ENCODE results near the gene TFAM.

Gene TFAM

DNA sequence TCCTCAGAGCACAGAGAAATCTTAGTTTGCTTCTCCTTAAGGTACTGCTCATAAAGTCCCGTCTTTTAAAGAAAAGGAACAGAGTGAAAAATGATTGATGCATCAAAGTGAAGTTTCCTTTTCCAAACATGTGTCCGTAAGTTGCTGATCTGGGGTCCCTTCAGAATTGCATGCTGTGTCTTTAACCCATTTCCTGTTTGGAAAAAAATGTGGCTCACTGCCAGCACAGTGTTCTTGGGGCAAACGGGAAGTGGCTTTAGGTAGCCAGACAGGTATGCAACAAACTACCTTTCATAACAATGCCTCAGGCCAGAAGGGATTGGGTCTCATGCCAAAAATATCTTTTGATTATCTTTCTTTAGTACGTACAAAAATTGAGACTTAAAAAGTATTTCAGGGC, 50.9 kb downstream of the TFAM start:
- DNase-seq, result no peak

DNA sequence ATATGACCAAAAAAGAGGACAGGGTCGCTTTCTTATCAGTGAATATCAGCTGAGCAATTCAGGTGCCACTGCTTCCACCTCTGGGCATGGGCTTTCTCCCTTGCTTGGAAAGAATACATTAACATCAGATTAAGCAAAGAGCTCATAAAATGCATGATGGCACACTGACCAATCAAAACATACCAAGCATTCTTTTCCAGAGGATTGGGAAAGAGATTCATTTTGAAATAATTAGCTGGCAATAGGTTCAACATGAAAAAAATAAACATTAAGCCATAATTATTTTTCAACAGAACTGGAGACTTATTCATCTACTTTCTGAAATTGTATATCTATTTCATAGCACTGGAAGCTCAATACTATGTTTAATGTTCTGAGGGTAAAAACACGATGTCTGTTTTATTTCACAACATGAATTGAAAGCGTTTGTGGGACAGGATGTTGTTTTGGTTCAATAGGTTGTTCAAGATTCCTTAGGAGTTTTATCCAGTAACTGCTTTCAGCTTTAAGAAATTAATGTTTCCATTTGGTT, 53.2 kb downstream of the TFAM start:
- DNase-seq, result no peak

DNA sequence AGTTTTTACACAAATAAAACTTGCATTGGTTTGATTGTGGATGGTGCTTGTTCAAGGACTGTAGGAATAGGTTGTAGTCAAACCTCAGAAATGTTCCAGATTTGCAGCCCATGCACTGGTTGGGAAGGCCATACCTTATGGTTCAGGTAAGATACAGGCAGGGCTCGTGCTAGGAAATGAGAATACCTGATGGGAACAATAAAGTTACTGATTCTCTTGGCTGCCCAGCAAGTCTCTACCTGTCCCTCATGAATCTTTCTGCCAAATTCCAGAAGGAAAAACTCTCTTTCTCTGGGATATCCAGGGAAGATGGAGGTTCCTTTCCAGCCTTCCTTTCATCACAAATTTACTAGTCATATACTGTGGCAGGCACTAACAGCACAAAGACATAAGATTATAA, 53.8 kb downstream of the TFAM start:
- no peak for DNase-seq

DNA sequence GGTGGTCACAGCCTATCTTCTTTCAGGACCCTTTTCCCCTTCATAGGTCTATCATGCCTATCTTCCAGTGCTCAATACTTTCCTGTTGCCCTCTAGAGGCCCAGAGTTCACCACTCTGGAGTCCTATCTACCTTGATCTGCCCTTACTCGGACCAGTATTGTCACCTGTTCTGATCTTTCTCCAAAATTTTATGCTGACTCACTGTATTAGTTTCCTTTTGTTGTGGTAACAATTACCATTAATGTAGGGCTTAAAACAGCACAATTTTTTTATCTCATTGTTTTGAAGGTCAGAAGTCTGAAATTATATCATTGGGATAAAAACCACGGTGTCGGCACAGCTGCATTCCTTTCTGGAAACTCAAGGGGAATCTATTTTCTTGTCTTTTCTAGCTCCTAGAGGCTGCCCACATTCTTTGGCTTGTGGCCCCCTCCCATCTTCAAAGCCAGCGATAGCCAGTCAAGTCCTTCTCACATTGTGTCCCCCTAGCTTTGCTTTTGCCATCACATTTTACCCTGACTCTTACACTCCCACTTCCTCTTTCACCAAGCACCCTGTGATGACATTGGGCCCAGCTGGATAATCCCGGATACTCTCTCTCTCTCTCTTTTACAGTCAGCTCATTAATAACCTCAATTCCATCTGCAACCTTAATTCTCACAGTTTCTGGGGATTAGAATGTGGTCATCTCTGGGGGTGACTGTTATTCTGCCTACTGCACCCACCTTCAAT, 54.6 kb downstream of the TFAM start:
- no peak for DNase-seq

DNA sequence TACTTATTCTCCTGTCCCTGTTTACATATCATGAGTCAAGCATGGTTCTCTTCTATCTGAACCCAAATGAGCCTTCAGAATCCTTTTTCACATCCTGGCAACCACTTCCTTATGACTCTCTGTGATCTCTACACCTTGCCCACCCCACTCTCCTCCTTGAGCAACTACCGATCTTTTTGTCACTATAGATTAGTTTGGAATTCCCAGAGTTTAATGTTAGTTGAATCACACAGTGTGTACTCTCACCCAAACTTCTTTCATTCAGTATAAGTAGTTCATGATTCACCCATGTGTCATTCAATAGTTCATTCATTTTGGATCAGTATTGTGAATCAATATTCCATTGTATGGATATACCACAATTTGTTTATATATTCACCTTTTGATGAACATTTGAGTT, 55.3 kb downstream of the TFAM start:
- DNase-seq, result no peak

DNA sequence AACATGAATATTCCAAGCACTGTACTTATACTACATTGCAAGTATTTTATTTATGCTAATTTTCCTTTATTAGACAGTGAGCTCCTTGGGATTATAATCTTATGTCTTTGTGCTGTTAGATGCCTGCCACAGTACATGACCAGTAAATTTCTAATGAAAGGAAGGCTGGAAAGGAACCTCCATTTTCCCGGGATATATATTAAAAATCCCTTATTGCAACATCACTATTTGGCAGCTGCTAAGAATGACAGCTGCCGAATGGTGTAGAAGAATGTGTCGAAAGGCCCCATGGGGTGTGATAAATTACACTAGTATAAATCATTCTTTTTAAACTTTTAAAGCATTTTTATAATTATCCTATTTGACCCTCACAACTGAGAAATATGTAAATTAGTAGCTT, 59.1 kb downstream of the TFAM start:
- DNase-seq, result no peak

DNA sequence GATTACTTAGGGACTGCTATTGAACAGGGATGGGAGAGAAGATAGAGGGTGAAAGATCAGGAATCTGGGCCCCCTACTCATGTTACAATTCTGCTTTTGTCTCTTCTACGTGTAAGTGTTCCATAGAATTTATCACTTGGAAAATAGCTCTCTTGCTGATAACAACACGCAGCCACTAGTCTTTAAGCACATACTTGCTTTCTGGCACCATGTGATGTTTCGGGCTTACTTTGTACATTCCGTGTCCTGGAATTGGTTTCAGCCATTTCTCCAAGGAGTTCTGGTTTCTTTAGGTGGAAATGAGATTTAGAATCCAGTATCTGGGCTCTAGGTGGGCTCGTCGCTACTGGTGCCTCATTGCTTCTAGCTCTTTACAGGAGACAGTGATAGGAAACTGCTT, 59.7 kb downstream of the TFAM start:
- no peak for DNase-seq

DNA sequence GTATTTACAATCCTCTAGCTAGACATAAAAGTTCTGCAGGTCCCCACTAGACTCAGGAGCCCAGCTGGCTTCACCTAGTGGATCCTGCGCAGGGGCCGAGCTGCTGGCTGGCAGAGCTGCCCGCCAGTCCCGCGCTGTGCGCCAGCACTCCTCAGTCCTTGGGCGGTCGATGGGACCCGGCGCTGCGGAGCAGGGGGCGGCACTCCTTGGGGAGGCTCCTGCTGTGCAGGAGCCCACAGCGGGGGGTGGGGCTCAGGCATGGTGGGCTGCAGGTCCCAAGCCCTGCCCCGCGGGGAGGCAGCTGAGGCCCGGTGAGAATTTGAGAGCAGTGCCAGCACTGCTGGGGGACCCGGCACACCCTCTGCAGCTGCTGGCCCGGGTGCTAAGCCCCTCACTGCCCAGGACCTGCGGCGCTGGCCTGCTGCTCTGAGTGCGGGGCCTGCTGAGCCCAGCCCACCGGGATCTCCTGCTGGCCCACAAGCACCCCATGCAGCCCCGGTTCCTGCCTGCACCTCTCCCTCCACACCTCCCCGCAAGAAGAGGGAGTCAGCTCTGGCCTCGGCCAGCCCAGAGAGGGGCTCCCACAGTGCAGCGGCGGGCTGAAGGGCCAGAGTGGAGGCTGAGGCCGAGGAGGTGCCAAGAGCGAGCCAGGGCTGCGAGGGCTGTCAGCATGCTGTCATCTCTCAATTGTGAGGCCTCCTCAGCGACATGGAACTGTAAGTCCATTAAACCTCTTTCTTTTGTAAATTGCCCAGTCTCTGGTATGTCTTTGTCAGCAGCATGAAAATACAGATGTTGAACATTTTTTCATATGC, 63.1 kb downstream of the TFAM start:
- no peak for DNase-seq

All from CD4-positive, alpha-beta T cell treated with Interleukin-17A for 1 hour (primary cell).